Hematopoietic multipotent progenitor cell treated with erythropoietin and hydrocortisone succinate and interleukin-3 and kit ligand, for 17 days (in vitro differentiated cells): ENCODE results near the gene DGUOK.
A peak's percentile ranks its signal among the peaks of the same experiment; 100 is the strongest.

Source experiments
- DNase-seq: peaks from one replicate; pipeline ENCODE4 v3.0.0-alpha.2; 2015; ENCODE audit warnings: low spot score

The DGUOK gene

GRCh38 chr2:73947412-73948018, 20.8 kb downstream of the DGUOK start:
- DNase-seq, result no peak

GRCh38 chr2:73949802-73950201, 23.1 kb downstream of the DGUOK start:
- DNase-seq, result no peak

DNA sequence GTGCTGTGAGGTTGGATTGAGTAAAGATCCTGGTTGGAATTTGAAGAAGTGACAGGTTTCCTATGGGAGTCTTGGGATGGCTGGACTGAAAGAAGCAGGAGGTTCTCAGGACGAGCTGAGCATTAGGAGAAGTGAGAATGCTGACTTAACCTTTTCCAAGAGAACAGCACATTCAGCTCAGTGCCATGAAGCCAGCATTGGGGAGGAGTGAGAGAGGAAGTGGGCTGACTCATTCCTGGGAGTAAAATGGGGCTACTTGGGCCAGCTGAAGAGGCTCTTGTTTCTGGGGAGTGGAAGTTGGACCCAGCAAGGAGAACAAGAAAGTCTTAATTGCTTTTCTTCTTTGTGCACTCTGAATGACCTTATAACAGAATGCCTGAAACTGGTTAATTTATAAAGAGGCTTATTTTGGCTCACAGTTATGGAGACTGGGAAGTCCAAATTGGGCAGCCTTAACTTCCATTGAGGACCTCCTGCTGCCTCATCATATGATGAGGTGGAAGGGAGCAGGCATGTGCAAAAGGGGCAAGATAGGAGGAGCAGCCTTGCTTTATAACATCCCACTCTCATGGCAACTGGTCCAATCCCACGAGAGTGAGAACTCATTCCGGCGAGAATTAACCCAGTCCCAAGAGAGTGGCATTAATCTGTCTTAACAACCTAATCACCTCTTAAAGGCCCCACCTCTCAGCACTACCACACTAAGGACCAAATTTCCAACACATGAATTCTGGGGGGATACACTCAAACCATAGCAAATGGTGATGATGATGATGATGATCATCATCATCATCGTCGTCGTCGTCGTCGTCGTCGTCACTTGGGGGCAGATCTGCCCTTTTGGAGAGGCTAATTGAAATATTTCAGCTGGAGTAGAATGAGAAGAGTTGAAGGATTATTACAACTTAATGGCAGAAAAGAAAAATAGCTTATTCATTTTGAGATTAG, 26.1 kb downstream of the DGUOK start:
- DNase-seq, result no peak

GRCh38 chr2:73956218-73956865, 29.7 kb downstream of the DGUOK start:
- no peak for DNase-seq

GRCh38 chr2:73961274-73961673, 34.6 kb downstream of the DGUOK start:
- DNase-seq, result no peak

- no peak for DNase-seq
Observed at GRCh38 chr2:73961823-73962615, 35.3 kb downstream of the DGUOK start.

DNA sequence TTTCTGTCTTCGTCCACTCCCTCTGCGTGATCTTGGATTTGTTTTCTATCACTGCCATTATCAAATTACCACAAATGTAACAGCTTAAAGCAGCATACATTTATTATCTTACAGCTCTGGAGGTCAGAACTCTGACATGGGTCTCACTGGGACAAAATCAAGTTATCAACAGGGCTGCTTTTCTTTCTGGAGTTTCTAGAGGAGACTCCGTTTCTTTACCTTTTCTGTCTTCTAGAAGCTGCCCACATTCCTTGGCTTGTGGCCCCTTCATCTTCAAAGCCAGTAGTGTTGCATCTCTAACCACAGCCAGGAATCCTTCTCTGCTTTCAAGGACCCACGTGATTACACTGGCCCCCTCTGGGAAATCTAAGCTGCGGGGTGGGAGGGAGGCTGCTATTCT, 36.1 kb downstream of the DGUOK start:
- DNase-seq, result no peak

GRCh38 chr2:73963385-73964120, 36.9 kb downstream of the DGUOK start:
- DNase-seq, result no peak

DNA sequence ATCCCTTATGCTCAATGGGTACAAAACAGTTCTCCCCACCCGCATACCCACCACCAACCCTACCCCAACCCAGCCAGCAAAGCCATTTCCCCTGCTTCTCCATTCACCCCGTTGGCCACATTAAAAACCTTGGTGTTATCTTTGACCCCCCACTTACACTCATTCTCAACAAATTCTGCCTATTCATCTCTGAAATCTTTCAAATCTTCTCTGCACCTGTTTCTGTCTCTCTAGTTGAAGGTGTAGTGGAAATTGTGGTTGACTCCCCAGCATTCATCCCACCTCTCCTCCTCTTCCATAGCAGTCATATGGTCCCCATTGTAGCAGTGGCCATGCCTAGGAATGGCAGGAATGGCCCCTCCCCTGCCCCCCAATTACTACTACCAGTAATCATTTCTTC, 37.5 kb downstream of the DGUOK start:
- no peak for DNase-seq

DNA sequence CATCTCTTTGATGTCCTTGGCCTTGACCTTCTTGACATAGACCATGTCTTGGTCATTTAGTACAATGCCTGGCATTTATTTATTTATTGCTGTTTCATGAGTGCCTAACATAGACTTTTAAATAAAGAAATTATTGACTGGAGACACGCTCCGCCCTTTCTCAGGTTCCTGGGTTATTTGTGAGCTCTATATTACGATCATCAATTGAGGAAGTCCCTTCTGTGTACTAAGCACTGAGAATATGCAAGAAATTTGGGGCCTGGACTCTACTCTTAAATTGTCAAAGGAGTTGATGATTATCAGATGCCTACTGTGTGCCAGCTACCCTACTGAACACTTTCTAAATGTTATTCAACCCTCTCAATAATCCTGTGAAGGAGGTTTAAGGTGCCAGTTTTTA, 38.4 kb downstream of the DGUOK start:
- no peak for DNase-seq

GRCh38 chr2:73968357-73968937, 41.8 kb downstream of the DGUOK start:
- no peak for DNase-seq

DNA sequence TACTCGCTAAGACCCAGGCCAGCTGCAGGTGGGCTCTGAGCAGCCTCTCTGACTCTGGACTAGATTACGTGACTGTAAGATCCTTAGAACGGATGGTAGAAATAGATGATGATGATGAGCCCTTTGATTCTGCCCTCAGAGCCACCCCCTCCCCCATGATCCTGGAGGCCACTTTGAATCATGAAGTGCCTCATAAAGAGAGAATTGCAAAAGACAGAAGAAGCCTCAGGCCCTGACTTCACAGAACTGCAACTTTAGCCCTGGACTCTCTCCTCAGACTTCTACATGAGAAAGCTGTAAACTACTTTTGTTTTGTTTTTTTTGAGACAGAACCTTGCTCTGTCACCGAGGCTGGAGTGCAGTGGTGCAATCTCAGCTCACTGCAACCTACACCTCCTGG, 42.7 kb downstream of the DGUOK start:
- DNase-seq, result no peak

- DNase-seq, result no peak
Observed at GRCh38 chr2:73970141-73970803, 43.6 kb downstream of the DGUOK start.

DNA sequence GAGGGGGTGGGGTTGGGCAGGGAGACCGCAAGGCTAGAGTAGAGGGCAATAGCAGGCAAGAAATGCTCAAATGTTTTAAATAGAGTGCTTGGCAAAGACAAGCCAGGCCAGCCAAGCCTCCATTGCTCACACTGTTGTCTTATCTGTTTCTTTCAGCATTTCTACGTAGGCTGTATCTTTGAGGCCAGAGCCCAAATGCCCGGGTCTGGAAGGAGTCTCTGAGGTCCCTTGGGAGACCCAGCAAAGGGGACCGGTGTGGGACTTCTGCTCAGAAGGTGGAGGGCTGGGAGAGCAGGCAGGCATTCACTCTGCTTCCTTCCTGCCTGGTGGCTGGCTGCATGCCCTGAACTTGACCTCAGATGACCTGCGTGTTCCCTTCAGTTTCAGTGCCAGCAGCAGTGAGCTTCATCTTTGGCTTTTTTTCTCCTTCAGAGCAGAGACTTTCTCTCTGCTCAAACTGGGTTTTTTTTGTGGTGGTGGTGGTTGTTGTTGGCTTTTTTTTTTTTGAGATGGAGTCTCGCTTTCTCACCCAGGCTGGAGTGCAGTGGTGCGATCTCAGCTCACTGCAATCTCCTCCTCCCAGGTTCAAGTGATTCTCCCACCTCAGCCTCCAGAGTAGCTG, 44.3 kb downstream of the DGUOK start:
- DNase-seq, result peak; percentile 83

GRCh38 chr2:73971722-73972121, 45.0 kb downstream of the DGUOK start:
- peak; percentile 28 for DNase-seq

- no peak for DNase-seq
Observed at GRCh38 chr2:73972846-73973245, 46.2 kb downstream of the DGUOK start.

GRCh38 chr2:73975731-73976130, 49.1 kb downstream of the DGUOK start:
- DNase-seq, result no peak

DNA sequence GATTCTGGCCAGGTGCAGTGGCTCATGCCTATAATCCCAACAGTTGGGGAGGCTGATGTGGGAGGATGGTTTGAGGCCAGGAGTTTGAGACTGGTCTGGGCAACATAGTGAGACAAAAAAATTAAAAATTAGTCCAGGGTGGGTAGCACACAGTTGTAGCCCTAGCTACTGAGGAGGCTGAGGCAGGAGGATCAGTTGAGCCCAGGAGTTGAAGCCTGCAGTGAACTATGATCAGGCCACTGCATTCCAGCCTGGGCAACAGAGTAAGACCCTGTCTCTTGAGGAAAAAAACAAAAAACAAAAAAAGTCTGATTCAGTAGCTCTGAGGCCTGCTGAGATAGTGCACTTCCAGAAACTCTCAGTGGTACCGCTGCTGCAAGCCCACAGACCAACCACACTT, 50.1 kb downstream of the DGUOK start:
- DNase-seq, result no peak

DNA sequence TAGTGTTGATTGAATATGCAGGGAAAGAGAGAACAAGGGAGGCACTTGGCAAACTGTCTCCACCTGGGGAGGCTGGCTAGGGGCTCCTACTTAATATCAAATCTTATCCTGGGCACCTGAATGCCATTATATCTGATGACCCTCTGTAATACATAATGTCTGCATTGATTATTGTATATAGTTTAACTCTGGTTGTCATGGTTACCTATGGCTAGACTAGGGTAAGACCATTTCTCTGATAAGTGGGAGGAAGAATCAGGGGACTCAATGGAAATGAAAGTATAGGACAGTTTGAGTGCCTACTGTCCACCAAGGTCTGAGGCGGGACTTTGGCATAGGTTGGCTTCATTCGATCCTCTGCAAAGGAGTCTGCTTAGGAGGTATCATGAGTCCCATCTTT, 50.8 kb downstream of the DGUOK start:
- DNase-seq, result no peak

DNA sequence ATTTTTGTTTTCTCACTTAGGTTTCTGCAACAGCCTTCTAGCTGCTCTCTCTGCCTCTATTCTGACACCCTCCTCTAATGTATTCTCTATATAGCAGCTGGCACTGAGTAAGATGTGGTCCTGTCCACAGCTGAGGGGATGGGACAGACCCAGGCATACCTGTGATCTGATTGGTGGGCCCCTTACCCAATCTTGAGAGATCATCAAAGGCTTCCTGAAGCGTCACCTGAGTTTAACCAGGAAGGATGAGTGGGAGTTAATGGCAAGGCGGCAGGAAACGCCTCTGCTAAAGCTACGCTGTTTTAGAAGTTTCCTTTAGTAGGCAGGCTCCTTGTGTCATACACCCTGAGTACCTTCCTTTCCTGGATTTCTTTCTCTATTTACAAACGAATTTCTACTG, 52.3 kb downstream of the DGUOK start:
- DNase-seq, result no peak
